Activated CD4-positive, alpha-beta memory T cell treated with anti-CD3 and anti-CD28 coated beads for 36 hours (primary cell): ENCODE results near the gene FRMD5. TPM values are rescaled to one million over a fixed set of nuclear protein-coding genes. Genes with fewer than 3 reads are reported as not detected.

Source experiments
- CTCF ChIA-PET: fragments of 350-600 bp; sonication (Branson Sonifier 250); formaldehyde crosslinking; loops from one replicate; lab custom pipeline; 2021; ENCODE audit warnings: antibody characterized with exemption, inconsistent platforms; lab: Charles Lee
- POLR2A ChIA-PET: fragments of 350-600 bp; sonication (Branson Sonifier 250); formaldehyde crosslinking; loops from one replicate; lab custom pipeline; 2021; ENCODE audit warnings: antibody characterized with exemption; lab: Charles Lee
- DNase-seq: peaks from one replicate; pipeline ENCODE4 v3.0.0-alpha.2; 2020
- H3K27ac Mint-ChIP-seq: one replicate; pipeline ENCODE4 v1.8.0; 2021; ENCODE audit warnings: mixed read lengths
- H3K27me3 Mint-ChIP-seq: one replicate; pipeline ENCODE4 v1.8.0; 2021; ENCODE audit warnings: mixed read lengths
- H3K36me3 Mint-ChIP-seq: one replicate; pipeline ENCODE4 v1.8.0; 2021; ENCODE audit warnings: mixed read lengths
- H3K4me1 Mint-ChIP-seq: one replicate; pipeline ENCODE4 v1.8.0; 2021; ENCODE audit warnings: low read depth, mixed read lengths
- H3K4me3 Mint-ChIP-seq: one replicate; pipeline ENCODE4 v1.8.0; 2021; ENCODE audit warnings: mild to moderate bottlenecking, mixed read lengths
- H3K9me3 Mint-ChIP-seq: one replicate; pipeline ENCODE4 v1.8.0; 2021; ENCODE audit warnings: mixed read lengths
- intact Hi-C: fragments of 100-400 bp; cut with micrococcal nuclease; formaldehyde crosslinking; loops from one replicate; pipeline ENCODE4 v1.15.1; 2023
- total RNA-seq, 2 experiments: library from RNA; stranded (reverse); gene quantifications; one replicate each; pipeline ENCODE4 v1.2.3, GENCODE V29; 2021

Gene FRMD5
- total RNA-seq, 2 experiments from 2014 or later, result 0.24 to 0.31 TPM

GRCh38 chr15:43985976-43986680, 208.9 kb downstream of the FRMD5 start:
- H3K27me3 Mint-ChIP-seq, result peaks cover 13% of the 10 kb centered on the region
- no peaks in the 10 kb centered on the region for H3K36me3 Mint-ChIP-seq
- ChIA-PET CTCF (no interaction called here), POLR2A (no interaction called here)
- intact Hi-C loops, result no loop called here
- no peak for DNase-seq
- no peaks in the 10 kb centered on the region for H3K4me1 Mint-ChIP-seq
- no peaks in the 10 kb centered on the region for H3K9me3 Mint-ChIP-seq
- no peak overlapping the region for H3K27ac Mint-ChIP-seq
- no peak overlapping the region for H3K4me3 Mint-ChIP-seq

- Mint-ChIP-seq H3K27me3 (peaks cover 17% of the 10 kb centered on the region), H3K9me3 (peaks cover 7% of the 10 kb centered on the region), H3K27ac (no peak overlapping the region), H3K4me3 (no peak overlapping the region), H3K36me3 (peaks cover 3% of the 10 kb centered on the region), H3K4me1 (peaks cover 8% of the 10 kb centered on the region)
- CTCF ChIA-PET, result no interaction called here
- DNase-seq, result no peak
- intact Hi-C loops, result no loop called here
- POLR2A ChIA-PET, result no interaction called here
Measured at GRCh38 chr15:43981576-43981975, 213.5 kb downstream of the FRMD5 start.

GRCh38 chr15:43977072-43977884, 217.8 kb downstream of the FRMD5 start:
- peak; percentile 83 for DNase-seq
- Mint-ChIP-seq H3K36me3 (peaks cover 3% of the 10 kb centered on the region), H3K4me3 (no peak overlapping the region), H3K4me1 (peaks cover 22% of the 10 kb centered on the region), H3K9me3 (peaks cover 7% of the 10 kb centered on the region), H3K27ac (no peak overlapping the region), H3K27me3 (peaks cover 11% of the 10 kb centered on the region)
- intact Hi-C loops, result loop anchor here (1.0 kb wide), 1 partner anchor 23 kb away; no protein-coding TSS in a partner anchor
- ChIA-PET CTCF (no interaction called here), POLR2A (no interaction called here)

GRCh38 chr15:43975770-43976169, 219.3 kb downstream of the FRMD5 start:
- Mint-ChIP-seq H3K36me3 (peaks cover 3% of the 10 kb centered on the region), H3K4me1 (peaks cover 22% of the 10 kb centered on the region), H3K9me3 (peaks cover 7% of the 10 kb centered on the region), H3K27ac (no peak overlapping the region), H3K27me3 (peaks cover 2% of the 10 kb centered on the region), H3K4me3 (no peak overlapping the region)
- DNase-seq, result no peak
- ChIA-PET CTCF (no interaction called here), POLR2A (no interaction called here)
- intact Hi-C loops, result no loop called here

GRCh38 chr15:43975326-43975725, 219.7 kb downstream of the FRMD5 start:
- Mint-ChIP-seq H3K9me3 (peaks cover 7% of the 10 kb centered on the region), H3K4me3 (no peak overlapping the region), H3K27me3 (peaks cover 2% of the 10 kb centered on the region), H3K27ac (no peak overlapping the region), H3K4me1 (peaks cover 22% of the 10 kb centered on the region), H3K36me3 (peaks cover 3% of the 10 kb centered on the region)
- POLR2A ChIA-PET, result no interaction called here
- CTCF ChIA-PET, result no interaction called here
- no peak for DNase-seq
- intact Hi-C loops, result no loop called here

- intact Hi-C loops, result no loop called here
- H3K4me1 Mint-ChIP-seq, result peaks cover 22% of the 10 kb centered on the region
- H3K9me3 Mint-ChIP-seq, result peaks cover 7% of the 10 kb centered on the region
- peaks cover 3% of the 10 kb centered on the region for H3K36me3 Mint-ChIP-seq
- no peaks in the 10 kb centered on the region for H3K27me3 Mint-ChIP-seq
- no peak overlapping the region for H3K4me3 Mint-ChIP-seq
- DNase-seq, result no peak
- ChIA-PET CTCF (no interaction called here), POLR2A (no interaction called here)
- H3K27ac Mint-ChIP-seq, result no peak overlapping the region
Measured at GRCh38 chr15:43974852-43975251, 220.2 kb downstream of the FRMD5 start.

- ChIA-PET POLR2A (no interaction called here), CTCF (no interaction called here)
- Mint-ChIP-seq H3K27ac (no peak overlapping the region), H3K9me3 (no peaks in the 10 kb centered on the region), H3K27me3 (no peaks in the 10 kb centered on the region), H3K4me1 (peaks cover 6% of the 10 kb centered on the region), H3K4me3 (no peak overlapping the region), H3K36me3 (no peaks in the 10 kb centered on the region)
- intact Hi-C loops, result no loop called here
- DNase-seq, result no peak
Measured at GRCh38 chr15:43969802-43970375, 225.2 kb downstream of the FRMD5 start.

GRCh38 chr15:43968551-43968950, 226.5 kb downstream of the FRMD5 start:
- CTCF ChIA-PET, result interaction anchor here (0.6 to 1.0 kb wide), 2 partner anchors 98 to 643 kb away, joined by 3 read pairs; no protein-coding TSS in a partner anchor

GRCh38 chr15:43966646-43967045, 228.4 kb downstream of the FRMD5 start:
- Mint-ChIP-seq H3K27ac (no peak overlapping the region), H3K4me3 (no peak overlapping the region), H3K27me3 (no peaks in the 10 kb centered on the region), H3K9me3 (no peaks in the 10 kb centered on the region), H3K36me3 (no peaks in the 10 kb centered on the region), H3K4me1 (no peaks in the 10 kb centered on the region)
- intact Hi-C loops, result no loop called here
- DNase-seq, result no peak
- ChIA-PET CTCF (no interaction called here), POLR2A (no interaction called here)

More at GRCh38 chr15:43968551-43968950, 226.5 kb downstream of the FRMD5 start:
- intact Hi-C loops, result no loop called here
- Mint-ChIP-seq H3K4me1 (no peaks in the 10 kb centered on the region), H3K27ac (no peak overlapping the region), H3K27me3 (no peaks in the 10 kb centered on the region), H3K4me3 (no peak overlapping the region), H3K9me3 (no peaks in the 10 kb centered on the region), H3K36me3 (no peaks in the 10 kb centered on the region)
- no peak for DNase-seq
- POLR2A ChIA-PET, result no interaction called here

- peaks cover 7% of the 10 kb centered on the region for H3K4me1 Mint-ChIP-seq
- no peak overlapping the region for H3K27ac Mint-ChIP-seq
- peaks cover 17% of the 10 kb centered on the region for H3K27me3 Mint-ChIP-seq
- ChIA-PET CTCF (no interaction called here), POLR2A (no interaction called here)
- intact Hi-C loops, result no loop called here
- H3K4me3 Mint-ChIP-seq, result no peak overlapping the region
- H3K9me3 Mint-ChIP-seq, result no peaks in the 10 kb centered on the region
- no peak for DNase-seq
- H3K36me3 Mint-ChIP-seq, result no peaks in the 10 kb centered on the region
Measured at GRCh38 chr15:43958861-43959330, 236.2 kb downstream of the FRMD5 start.

GRCh38 chr15:43957724-43958123, 237.3 kb downstream of the FRMD5 start:
- DNase-seq, result no peak
- ChIA-PET POLR2A (no interaction called here), CTCF (no interaction called here)
- Mint-ChIP-seq H3K9me3 (no peaks in the 10 kb centered on the region), H3K4me3 (no peak overlapping the region), H3K27me3 (peaks cover 17% of the 10 kb centered on the region), H3K36me3 (no peaks in the 10 kb centered on the region), H3K27ac (no peak overlapping the region), H3K4me1 (peaks cover 7% of the 10 kb centered on the region)
- intact Hi-C loops, result no loop called here

- no peak overlapping the region for H3K4me3 Mint-ChIP-seq
- H3K27me3 Mint-ChIP-seq, result peaks cover 10% of the 10 kb centered on the region
- no peaks in the 10 kb centered on the region for H3K36me3 Mint-ChIP-seq
- no peak for DNase-seq
- H3K9me3 Mint-ChIP-seq, result no peaks in the 10 kb centered on the region
- H3K27ac Mint-ChIP-seq, result no peak overlapping the region
- intact Hi-C loops, result loop anchor here (2.0 kb wide), 1 partner anchor 354 kb away; no protein-coding TSS in a partner anchor
- CTCF ChIA-PET, result interaction anchor here (1.0 kb wide), 1 partner anchor 111 kb away, joined by 5 read pairs; no protein-coding TSS in a partner anchor
- POLR2A ChIA-PET, result no interaction called here
- peaks cover 7% of the 10 kb centered on the region for H3K4me1 Mint-ChIP-seq
Measured at GRCh38 chr15:43955140-43955539, 239.9 kb downstream of the FRMD5 start.
